GM23338 (cell line): Measurements from ENCODE around the gene DENND1B. TPM values are rescaled to one million over a fixed set of nuclear protein-coding genes. Genes with fewer than 3 reads are reported as not detected.
"Not testable (repeated sequence)": the region's sequence is repeated elsewhere in the genome, so short reads cannot be mapped to it uniquely, and the experiment has no call there.

ENCODE experiments used
- ATAC-seq: fragments of 200-7000 bp; cut with Tn5 transposase; 3 replicates; pipeline ENCODE4 v1.9.1; 2020
- DNase-seq: peaks from one replicate; pipeline ENCODE4 v3.0.0-alpha.2; 2015; ENCODE audit warnings: low spot score
- H2AFZ ChIP-seq: fragments of 200-600 bp; sonication (generic); 2 replicates; pipeline ENCODE4 v1.8.0; 2016; ENCODE audit warnings: antibody characterized with exemption, mild to moderate bottlenecking, moderate library complexity
- H3F3A ChIP-seq: fragments of 200-600 bp; sonication (generic); replicated peaks from 2 replicates; pipeline ENCODE4 v1.8.0; 2017; ENCODE audit warnings: antibody characterized with exemption, mixed run types, low read depth
- H3K27ac ChIP-seq: fragments of 200-600 bp; sonication (generic); 2 replicates; pipeline ENCODE4 v1.6.1; 2016; ENCODE audit warnings: low read depth
- H3K27me3 ChIP-seq: fragments of 200-600 bp; sonication (generic); 2 replicates; pipeline ENCODE4 v1.8.0; 2016; ENCODE audit warnings: mild to moderate bottlenecking, mixed run types, moderate library complexity; ENCODE audit not compliant: insufficient read depth
- H3K36me3 ChIP-seq: fragments of 200-600 bp; sonication (generic); 2 replicates; pipeline ENCODE4 v1.8.0; 2016; ENCODE audit warnings: mild to moderate bottlenecking; ENCODE audit not compliant: insufficient read depth
- H3K4me1 ChIP-seq: fragments of 200-600 bp; sonication (generic); 2 replicates; pipeline ENCODE4 v1.8.0; 2016; ENCODE audit warnings: mild to moderate bottlenecking, moderate library complexity; ENCODE audit not compliant: insufficient read depth
- H3K4me2 ChIP-seq: fragments of 200-600 bp; sonication (generic); 2 replicates; pipeline ENCODE4 v1.7.1; 2017; ENCODE audit warnings: mixed run types
- H3K4me3 ChIP-seq: fragments of 200-600 bp; sonication (generic); 2 replicates; pipeline ENCODE4 v1.6.1; 2016; ENCODE audit warnings: mixed run types
- H3K79me2 ChIP-seq: fragments of 200-600 bp; sonication (generic); replicated peaks from 2 replicates; pipeline ENCODE4 v1.8.0; 2017; ENCODE audit warnings: mild to moderate bottlenecking; ENCODE audit not compliant: insufficient read depth
- H3K9me2 ChIP-seq: fragments of 200-600 bp; sonication (generic); 2 replicates; pipeline ENCODE4 v1.8.0; 2017; ENCODE audit not compliant: insufficient read depth
- H4K20me1 ChIP-seq: fragments of 200-600 bp; sonication (generic); replicated peaks from 2 replicates; pipeline ENCODE4 v1.8.0; 2017; ENCODE audit warnings: mild to moderate bottlenecking; ENCODE audit not compliant: insufficient read depth
- H3K27ac Mint-ChIP-seq: 2 replicates; pipeline ENCODE4 v1.8.0; 2020; ENCODE audit warnings: inconsistent platforms, mild to moderate bottlenecking, moderate library complexity, mixed read lengths
- H3K27me3 Mint-ChIP-seq: 3 replicates; pipeline ENCODE4 v1.8.0; 2022; ENCODE audit warnings: low read depth, mild to moderate bottlenecking, moderate library complexity, mixed read lengths, inconsistent platforms; ENCODE audit not compliant: insufficient read depth, poor library complexity
- H3K36me3 Mint-ChIP-seq: 3 replicates; pipeline ENCODE4 v1.8.0; 2021; ENCODE audit warnings: low read depth, mild to moderate bottlenecking, inconsistent platforms, moderate library complexity, mixed read lengths
- H3K4me1 Mint-ChIP-seq: 3 replicates; pipeline ENCODE4 v1.8.0; 2020; ENCODE audit warnings: mild to moderate bottlenecking, inconsistent platforms, mixed read lengths
- H3K4me3 Mint-ChIP-seq: 3 replicates; pipeline ENCODE4 v1.8.0; 2021; ENCODE audit warnings: moderate library complexity, mild to moderate bottlenecking, inconsistent platforms, mixed read lengths
- H3K9me3 Mint-ChIP-seq: 3 replicates; pipeline ENCODE4 v1.8.0; 2020; ENCODE audit warnings: moderate library complexity, mild to moderate bottlenecking, inconsistent platforms, mixed read lengths
- CREB1 ChIP-seq: fragments of 250-450 bp; sonication (Bioruptor Pico); IDR thresholded peaks from 2 replicates; pipeline ENCODE4 v1.5.0; 2020; ENCODE audit warnings: low read depth, mild to moderate bottlenecking, moderate library complexity
- CTCF ChIP-seq, 2 experiments: fragments of 200-600 bp in 1 of 2; sonication (generic) in 1 of 2; conservative IDR thresholded peaks; 2 replicates each; pipeline versions ENCODE4 v1.5.1 to v1.6.1; 2016 to 2017; ENCODE audit warnings: antibody characterized with exemption in 2 of 2, low read depth in 2 of 2, mild to moderate bottlenecking in 2 of 2, moderate library complexity in 1 of 2
- JUNB ChIP-seq: IDR thresholded peaks from one replicate; pipeline ENCODE4 v1.6.1; 2016; ENCODE audit warnings: antibody characterized with exemption; ENCODE audit not compliant: unreplicated experiment
- NANOG ChIP-seq: IDR thresholded peaks from 2 replicates; pipeline ENCODE4 v1.6.1; 2016; ENCODE audit warnings: antibody characterized with exemption, borderline replicate concordance
- POLR2AphosphoS5 ChIP-seq: IDR thresholded peaks from 2 replicates; pipeline ENCODE4 v1.6.1; 2016; ENCODE audit warnings: antibody characterized with exemption, low read depth
- STAT1 ChIP-seq: IDR thresholded peaks from one replicate; pipeline ENCODE4 v1.6.1; 2016; ENCODE audit warnings: antibody characterized with exemption; ENCODE audit not compliant: unreplicated experiment
- ZNF331 ChIP-seq: fragments of 250-450 bp; sonication (Bioruptor Pico); IDR thresholded peaks from 2 replicates; pipeline ENCODE4 v1.5.0; 2020; ENCODE audit warnings: low read depth, mild to moderate bottlenecking, moderate library complexity
- ZNF462 ChIP-seq: fragments of 250-450 bp; sonication (Bioruptor Pico); IDR thresholded peaks from 2 replicates; pipeline ENCODE4 v1.5.0; 2020; ENCODE audit warnings: mild to moderate bottlenecking, moderate library complexity
- polyA plus RNA-seq: library from polyadenylated mRNA; unstranded; fragments of >200 nt; fragmentation: Nextera tagmentation; extraction: Ambion mirVana; gene quantifications from 2 replicates; pipeline ENCODE4 v1.2.1, GENCODE V29; 2016
- total RNA-seq: library from RNA; depleted of rRNA; stranded (reverse); fragments of >200 nt; shearing (Covaris generic); gene quantifications from 2 replicates; pipeline ENCODE4 v1.2.3, GENCODE V29; 2014
- TF ChIP-seq, protein P1 (sequence below): IDR thresholded peaks from 2 replicates; pipeline ENCODE4 v1.6.1; 2016; ENCODE audit warnings: antibody characterized with exemption

DENND1B gene
- total and polyA plus RNA-seq, 2 experiments from 2014 or later: 4.3 to 5.2 TPM

- DNase-seq, H2AFZ ChIP-seq, ATAC-seq, H3K4me3 ChIP-seq, H3K4me3 Mint-ChIP-seq, H4K20me1 ChIP-seq, H3K27me3 Mint-ChIP-seq, H3K36me3 ChIP-seq, H3F3A ChIP-seq, H3K4me1 Mint-ChIP-seq, H3K36me3 Mint-ChIP-seq, H3K27me3 ChIP-seq, H3K4me2 ChIP-seq, H3K9me2 ChIP-seq, H3K9me3 Mint-ChIP-seq, H3K4me1 ChIP-seq, H3K79me2 ChIP-seq, H3K27ac ChIP-seq, H3K27ac Mint-ChIP-seq: not testable (repeated sequence)
Measured at GRCh38 chr1:197575531-197575930, 199.7 kb downstream of the DENND1B start.

DNA sequence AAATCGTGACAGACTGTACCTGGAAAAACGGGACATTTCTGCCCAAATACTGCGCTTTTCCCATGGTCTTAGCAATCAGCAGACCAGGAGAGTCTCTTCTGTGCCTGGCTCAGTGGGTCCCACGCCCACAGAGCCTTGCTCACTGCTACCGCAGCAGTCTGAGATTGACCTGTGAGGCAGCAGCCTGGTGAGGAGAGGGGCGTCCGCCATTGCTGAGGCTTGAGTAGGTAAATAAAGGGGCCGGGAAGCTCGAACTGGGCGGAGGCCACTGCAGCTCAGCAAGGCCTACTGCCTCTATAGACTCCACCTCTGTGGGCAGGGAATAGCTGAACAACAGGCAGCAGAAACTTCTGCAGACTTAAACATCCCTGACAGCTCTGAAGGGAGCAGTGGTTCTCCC is 203.1 kb downstream of the DENND1B start:
- Histone ChIP-seq H2AFZ (no peak overlapping the region), H3K27ac (no peak overlapping the region), H3F3A (no peaks in the 10 kb centered on the region), H4K20me1 (no peaks in the 10 kb centered on the region), H3K27me3 (no peaks in the 10 kb centered on the region), H3K79me2 (no peaks in the 10 kb centered on the region), H3K4me2 (no peak overlapping the region), H3K4me1 (no peaks in the 10 kb centered on the region), H3K36me3 (no peaks in the 10 kb centered on the region), H3K9me2 (no peaks in the 10 kb centered on the region), H3K4me3 (no peak overlapping the region)
- ATAC-seq (no peak), DNase-seq (no peak)
- no peak for TF ChIP-seq POLR2AphosphoS5
- no peak for TF ChIP-seq CREB1
- no peak for TF ChIP-seq CTCF (conservative IDR thresholded peaks at IDR 0.05; ENCODE audit: low read depth in 2 of 2)
- TF ChIP-seq, protein P1, sequence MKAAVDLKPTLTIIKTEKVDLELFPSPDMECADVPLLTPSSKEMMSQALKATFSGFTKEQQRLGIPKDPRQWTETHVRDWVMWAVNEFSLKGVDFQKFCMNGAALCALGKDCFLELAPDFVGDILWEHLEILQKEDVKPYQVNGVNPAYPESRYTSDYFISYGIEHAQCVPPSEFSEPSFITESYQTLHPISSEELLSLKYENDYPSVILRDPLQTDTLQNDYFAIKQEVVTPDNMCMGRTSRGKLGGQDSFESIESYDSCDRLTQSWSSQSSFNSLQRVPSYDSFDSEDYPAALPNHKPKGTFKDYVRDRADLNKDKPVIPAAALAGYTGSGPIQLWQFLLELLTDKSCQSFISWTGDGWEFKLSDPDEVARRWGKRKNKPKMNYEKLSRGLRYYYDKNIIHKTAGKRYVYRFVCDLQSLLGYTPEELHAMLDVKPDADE: no peak
- no peak for TF ChIP-seq STAT1
- TF ChIP-seq NANOG: no peak
- TF ChIP-seq ZNF462: no peak
- TF ChIP-seq ZNF331 (CRISPR knock-in tag): no peak
- TF ChIP-seq JUNB: no peak
- no peak overlapping the region for H3K27ac Mint-ChIP-seq
- H3K27me3 Mint-ChIP-seq: no peaks in the 10 kb centered on the region
- H3K4me3 Mint-ChIP-seq: no peak overlapping the region
- no peaks in the 10 kb centered on the region for H3K4me1 Mint-ChIP-seq
- H3K9me3 Mint-ChIP-seq: peaks cover 10% of the 10 kb centered on the region
- H3K36me3 Mint-ChIP-seq: peaks cover 10% of the 10 kb centered on the region; the same call in 2 of the 3 replicates
